Kidney epithelial cell (primary cell): Measurements from ENCODE around the gene UTRN. TPM values are rescaled to one million over a fixed set of nuclear protein-coding genes. Genes with fewer than 3 reads are reported as not detected.

Experiments used
- DNase-seq: peaks from one replicate; pipeline ENCODE4 v3.0.0-alpha.2; 2010; ENCODE audit warnings: low read depth
- H3K27me3 ChIP-seq: 2 replicates; pipeline ENCODE4 v1.6.0; 2011; ENCODE audit warnings: low read length; ENCODE audit not compliant: control insufficient read depth, insufficient read depth
- H3K36me3 ChIP-seq: 2 replicates; pipeline ENCODE4 v1.5.1; 2011; ENCODE audit warnings: low read length; ENCODE audit not compliant: control insufficient read depth, insufficient read depth
- H3K4me3 ChIP-seq: 2 replicates; pipeline ENCODE4 v1.5.1; 2011; ENCODE audit warnings: low read depth, mild to moderate bottlenecking, control low read depth, low read length
- CTCF ChIP-seq: IDR thresholded peaks from 2 replicates; pipeline ENCODE4 v1.5.1; 2011; ENCODE audit warnings: mild to moderate bottlenecking, moderate library complexity, low read length, control low read depth, inconsistent platforms; ENCODE audit not compliant: insufficient read depth, poor library complexity, severe bottlenecking
- total RNA-seq: library from RNA; depleted of rRNA; stranded (reverse); fragments of >200 nt; gene quantifications from 2 replicates; pipeline ENCODE4 v1.2.3, GENCODE V29; 2015

Gene UTRN
- total RNA-seq = 37.9 and 69.1 TPM in 2 replicates

GRCh38 chr6:144284783-144285547 lies at the start of gene UTRN:
Gene UTRN, plus strand, starts transcription at chr6:144285335. Its CDS starts 6,494 bp downstream, at chr6:144291829.
- H3K4me3 ChIP-seq = peak within 1 kb of the TSS; percentile 70
- no peak for DNase-seq
- TF ChIP-seq CTCF = no peak
- H3K36me3 ChIP-seq = no peaks in the 10 kb centered on the region
- no peaks in the 10 kb centered on the region for H3K27me3 ChIP-seq

- no peaks in the 10 kb centered on the region for H3K36me3 ChIP-seq
- DNase-seq = no peak
- H3K4me3 ChIP-seq = no peak overlapping the region
- TF ChIP-seq CTCF = no peak
- no peaks in the 10 kb centered on the region for H3K27me3 ChIP-seq
These were observed 40.4 kb upstream of the UTRN start for GRCh38 chr6:144244688-144245087.

- Histone ChIP-seq H3K4me3 (no peak overlapping the region), H3K36me3 (no peaks in the 10 kb centered on the region), H3K27me3 (no peaks in the 10 kb centered on the region)
- TF ChIP-seq CTCF = no peak
- DNase-seq = no peak
These were observed 38.1 kb upstream of the UTRN start for GRCh38 chr6:144246988-144247387.

GRCh38 chr6:144248003-144248402 lies 37.1 kb upstream of the UTRN start:
- Histone ChIP-seq H3K36me3 (no peaks in the 10 kb centered on the region), H3K27me3 (no peaks in the 10 kb centered on the region), H3K4me3 (no peak overlapping the region)
- TF ChIP-seq CTCF = no peak
- no peak for DNase-seq

- Histone ChIP-seq H3K36me3 (no peaks in the 10 kb centered on the region), H3K27me3 (no peaks in the 10 kb centered on the region), H3K4me3 (no peak overlapping the region)
- DNase-seq = no peak
- no peak for TF ChIP-seq CTCF
These were observed 36.4 kb upstream of the UTRN start for GRCh38 chr6:144248476-144249301.
